A549 (cell line): ENCODE measurements around the gene LRRC28. TPM values are rescaled to one million over a fixed set of nuclear protein-coding genes. Genes with fewer than 3 reads are reported as not detected.

ENCODE experiments used
- ATAC-seq, 2 experiments: fragments of 200-7000 bp in 1 of 2; fragments of >200 bp in 1 of 2; cut with Nextera tagmentation in 1 of 2; cut with Tn5 transposase in 1 of 2; 3 replicates each; pipeline versions ENCODE4 v1.8.0 to v1.9.1; 2018 to 2020; ENCODE audit warnings: mild to moderate bottlenecking in 1 of 2, moderate library complexity in 1 of 2
- CTCF ChIA-PET: fragments of 300-600 bp; sonication (Branson Sonifier 250); formaldehyde crosslinking; extraction: SDS; loops from one replicate; lab custom pipeline; 2021; ENCODE audit warnings: antibody characterized with exemption, inconsistent platforms; lab: Yijun Ruan, JAX
- POLR2A ChIA-PET: fragments of 350-600 bp; formaldehyde crosslinking; extraction: SDS; loops from one replicate; lab custom pipeline; 2021; ENCODE audit warnings: antibody characterized with exemption, inconsistent platforms; lab: Yijun Ruan, JAX
- DNase-seq, 2 experiments: peaks; one replicate each; pipeline versions ENCODE4 v3.0.0 to v3.0.0-alpha.2; 2011 to 2016; ENCODE audit warnings: low read depth in 1 of 2, low spot score in 1 of 2
- FAIRE-seq: peaks from 2 replicates; lab custom pipeline; 2011; peaks lifted over from hg19 to GRCh38; lab: Jason Lieb, UNC
- H3K27ac ChIP-seq, 2 experiments: fragments of >200 bp; sonication (Bioruptor Twin); formaldehyde crosslinking; 3 replicates each; pipeline ENCODE4 v1.5.1; 2016 to 2017
- H3K4me1 ChIP-seq: fragments of >200 bp; sonication (Bioruptor Twin); formaldehyde crosslinking; 3 replicates; pipeline ENCODE4 v1.6.1; 2016
- H3K4me2 ChIP-seq: fragments of >200 bp; sonication (Bioruptor Twin); formaldehyde crosslinking; 3 replicates; pipeline ENCODE4 v1.6.1; 2016
- H3K4me3 ChIP-seq: fragments of >200 bp; sonication (Bioruptor Twin); formaldehyde crosslinking; 3 replicates; pipeline ENCODE4 v1.5.1; 2016
- H3K9me3 ChIP-seq: fragments of >200 bp; sonication (Bioruptor Twin); formaldehyde crosslinking; 3 replicates; pipeline ENCODE4 v1.6.1; 2016
- CBX8 ChIP-seq: fragments of 200-600 bp; sonication (generic); IDR thresholded peaks from 2 replicates; pipeline ENCODE4 v1.6.1; 2016
- CEBPB ChIP-seq, 2 experiments: fragments of >200 bp in 1 of 2; sonication (Bioruptor Twin) in 1 of 2; formaldehyde crosslinking in 1 of 2; IDR thresholded peaks; 2 replicates each; pipeline ENCODE4 v1.6.1; 2012 to 2016
- CHD2 ChIP-seq: fragments of 150-350 bp; IDR thresholded peaks from 2 replicates; pipeline ENCODE4 v1.6.1; 2014; ENCODE audit warnings: low read length; ENCODE audit not compliant: partially characterized antibody
- EHF ChIP-seq: fragments of 250-450 bp; sonication (Bioruptor Pico); IDR thresholded peaks from 2 replicates; pipeline ENCODE4 v1.5.0; 2020; ENCODE audit warnings: mild to moderate bottlenecking
- ESRRA ChIP-seq: fragments of 150-350 bp; IDR thresholded peaks from 2 replicates; pipeline ENCODE4 v1.6.1; 2014; ENCODE audit warnings: mild to moderate bottlenecking, low read length, borderline replicate concordance
- HEYL ChIP-seq: fragments of 250-450 bp; sonication (Bioruptor Pico); IDR thresholded peaks from 2 replicates; pipeline ENCODE4 v1.8.0; 2021; ENCODE audit warnings: mild to moderate bottlenecking, moderate library complexity
- JUNB ChIP-seq: fragments of >200 bp; sonication (Bioruptor Twin); formaldehyde crosslinking; IDR thresholded peaks from 2 replicates; pipeline ENCODE4 v1.6.1; 2016
- KDM5A ChIP-seq: fragments of 200-600 bp; sonication (generic); IDR thresholded peaks from 2 replicates; pipeline ENCODE4 v1.6.1; 2016; ENCODE audit warnings: antibody characterized with exemption, mild to moderate bottlenecking
- MYC ChIP-seq: IDR thresholded peaks from 2 replicates; pipeline ENCODE4 v1.6.1; 2012; ENCODE audit warnings: mild to moderate bottlenecking, inconsistent platforms, low read length, improper control_type of control experiment, borderline replicate concordance
- NFE2L2 ChIP-seq: fragments of 150-350 bp; conservative IDR thresholded peaks from 2 replicates; pipeline ENCODE4 v1.6.1; 2014; ENCODE audit warnings: low read length
- PHF8 ChIP-seq: fragments of 200-600 bp; sonication (generic); IDR thresholded peaks from 2 replicates; pipeline ENCODE4 v1.6.1; 2016; ENCODE audit warnings: low read depth, mild to moderate bottlenecking, antibody characterized with exemption, moderate library complexity, borderline replicate concordance
- POLR2A ChIP-seq: IDR thresholded peaks from 2 replicates; pipeline ENCODE4 v1.6.1; 2012; ENCODE audit warnings: mild to moderate bottlenecking, low read length
- RAD21 ChIP-seq, 2 experiments: fragments of >200 bp in 1 of 2; sonication (Bioruptor Twin) in 1 of 2; formaldehyde crosslinking in 1 of 2; IDR thresholded peaks in 1 of 2; conservative IDR thresholded peaks in 1 of 2; 2 replicates in 1 of 2; 3 replicates in 1 of 2; pipeline ENCODE4 v1.6.1; 2012 to 2018; ENCODE audit warnings: inconsistent platforms in 1 of 2
- RARB ChIP-seq: fragments of 250-450 bp; sonication (Bioruptor Pico); IDR thresholded peaks from 2 replicates; pipeline ENCODE4 v1.8.0; 2021; ENCODE audit warnings: mild to moderate bottlenecking, moderate library complexity
- SREBF2 ChIP-seq: fragments of 450-650 bp; IDR thresholded peaks from 2 replicates; pipeline ENCODE4 v1.6.1; 2014; ENCODE audit warnings: mild to moderate bottlenecking, moderate library complexity
- TFCP2L1 ChIP-seq: fragments of 250-450 bp; sonication (Bioruptor Pico); IDR thresholded peaks from 2 replicates; pipeline ENCODE4 v1.5.0; 2021; ENCODE audit warnings: mild to moderate bottlenecking
- TP53 ChIP-seq: fragments of 250-450 bp; sonication (Bioruptor Pico); IDR thresholded peaks from 2 replicates; pipeline ENCODE4 v1.5.0; 2021; ENCODE audit warnings: mild to moderate bottlenecking, moderate library complexity
- ZFP36 ChIP-seq: fragments of 450-650 bp; IDR thresholded peaks from 2 replicates; pipeline ENCODE4 v1.6.1; 2014; ENCODE audit warnings: borderline replicate concordance; ENCODE audit not compliant: partially characterized antibody
- ZNF302 ChIP-seq: fragments of 250-450 bp; sonication (Bioruptor Pico); IDR thresholded peaks from 2 replicates; pipeline ENCODE4 v1.9.0; 2021; ENCODE audit warnings: inconsistent platforms, mild to moderate bottlenecking, moderate library complexity
- WGBS: methylation state at CpG from one replicate; pipeline ENCODE4 v1.1.6; 2017; ENCODE audit errors: missing lambda C conversion rate; 5-methylcytosine and 5-hydroxymethylcytosine counted together
- polyA plus RNA-seq, 4 experiments: library from polyadenylated mRNA; depleted of rRNA in 3 of 4; stranded (reverse); fragments of >200 nt; fragmentation: RNase III in 1 of 4; extraction: RNeasy Plus Mini Kit Qiagen cat#74134 plus additional on column Dnase treatment in 1 of 4; gene quantifications; 2 replicates in 3 of 4; 3 replicates in 1 of 4; pipeline ENCODE4 v1.2.3, GENCODE V29; 2011 to 2017
- TF ChIP-seq, protein P1 (sequence below): fragments of 450-650 bp; IDR thresholded peaks from 2 replicates; pipeline ENCODE4 v1.6.1; 2014; ENCODE audit warnings: antibody characterized with exemption
- TF ChIP-seq, protein P2 (sequence below): fragments of >200 bp; sonication (Bioruptor Twin); formaldehyde crosslinking; IDR thresholded peaks from 2 replicates; pipeline ENCODE4 v1.6.1; 2016
- TF ChIP-seq, protein P3 (sequence below): IDR thresholded peaks from 2 replicates; pipeline ENCODE4 v1.6.1; 2012; ENCODE audit warnings: low read depth, borderline replicate concordance
- TF ChIP-seq, protein P4 (sequence below): fragments of 150-350 bp; IDR thresholded peaks from 2 replicates; pipeline ENCODE4 v1.6.1; 2014; ENCODE audit warnings: low read depth, mild to moderate bottlenecking, low read length
- TF ChIP-seq, protein P5 (sequence below): IDR thresholded peaks from 2 replicates; pipeline ENCODE4 v1.6.1; 2012

Gene LRRC28
- polyA plus RNA-seq, 2 of the 4 experiments (the other 2 are of a cell fraction), result 19.6 to 62.4 TPM

DNA sequence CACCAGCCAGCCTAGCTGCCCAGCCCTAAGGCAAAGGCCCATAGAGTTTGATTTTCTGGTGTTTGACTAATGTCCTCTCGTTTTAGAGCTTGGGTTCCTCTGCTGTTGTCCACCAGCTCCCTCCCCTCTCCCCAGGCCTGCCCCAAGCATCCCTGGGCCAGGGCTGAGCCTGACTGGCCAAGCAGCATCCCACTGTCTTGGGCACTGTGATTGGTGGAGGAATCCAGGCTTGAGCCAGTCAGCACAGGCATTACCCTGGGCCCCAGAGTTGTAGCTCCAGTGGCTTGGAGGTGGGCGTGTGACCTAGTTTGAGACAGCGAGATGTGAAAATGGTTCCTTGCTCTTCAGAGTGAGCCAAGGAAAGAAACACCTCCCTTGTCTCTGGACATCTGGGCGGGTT is 159.2 kb downstream of the LRRC28 start:
- DNase-seq (no peak), ATAC-seq (no peak), FAIRE-seq (no peak)
- H3K4me1 ChIP-seq, result peaks cover 21% of the 10 kb centered on the region
- TF ChIP-seq CBX8 (no peak), EHF (CRISPR knock-in tag) (no peak), JUNB (no peak), ZFP36 (no peak)
- TF ChIP-seq, protein P1, sequence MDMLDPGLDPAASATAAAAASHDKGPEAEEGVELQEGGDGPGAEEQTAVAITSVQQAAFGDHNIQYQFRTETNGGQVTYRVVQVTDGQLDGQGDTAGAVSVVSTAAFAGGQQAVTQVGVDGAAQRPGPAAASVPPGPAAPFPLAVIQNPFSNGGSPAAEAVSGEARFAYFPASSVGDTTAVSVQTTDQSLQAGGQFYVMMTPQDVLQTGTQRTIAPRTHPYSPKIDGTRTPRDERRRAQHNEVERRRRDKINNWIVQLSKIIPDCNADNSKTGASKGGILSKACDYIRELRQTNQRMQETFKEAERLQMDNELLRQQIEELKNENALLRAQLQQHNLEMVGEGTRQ, result no peak
- no peak overlapping the region for H3K27ac ChIP-seq
- 68% methylated on average over 3 of the region's 4 CpGs for WGBS
- CTCF ChIA-PET, result interaction anchor here (0.5 to 7.7 kb wide), 10 partner anchors 25 to 1119 kb away, joined by 3 to 94 read pairs (median 6); no protein-coding TSS in a partner anchor
- H3K4me2 ChIP-seq, result no peak overlapping the region
- no peak overlapping the region for H3K4me3 ChIP-seq
- POLR2A ChIA-PET, result interaction anchor here (0.9 kb wide), 1 partner anchor 272 kb away, joined by 3 read pairs; no protein-coding TSS in a partner anchor
- H3K9me3 ChIP-seq, result no peaks in the 10 kb centered on the region

DNA sequence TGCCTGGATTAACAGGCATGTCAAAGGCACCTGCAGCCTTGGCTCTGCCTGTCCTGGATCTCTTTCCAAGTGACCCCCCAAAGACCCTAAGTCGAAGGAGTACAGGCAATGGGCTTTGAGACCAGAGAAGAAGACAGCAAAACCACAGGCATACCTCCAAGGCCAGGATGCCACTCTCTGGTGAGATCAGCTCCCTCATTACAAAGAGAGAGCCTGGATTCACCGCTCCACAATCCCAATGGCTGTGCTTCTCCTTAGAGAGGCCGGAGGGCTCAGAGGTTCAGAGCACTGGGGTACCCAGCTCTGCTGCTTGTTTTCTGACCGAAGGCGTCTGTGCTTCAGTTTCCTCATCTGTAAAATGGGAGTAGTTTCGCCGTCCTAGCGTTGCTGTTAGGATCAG is 160.0 kb downstream of the LRRC28 start:
- Histone ChIP-seq H3K4me2 (no peak overlapping the region), H3K4me3 (no peak overlapping the region), H3K9me3 (no peaks in the 10 kb centered on the region), H3K27ac (no peak overlapping the region), H3K4me1 (peaks cover 21% of the 10 kb centered on the region)
- FAIRE-seq (no peak), ATAC-seq (no peak), DNase-seq (no peak)
- ChIA-PET POLR2A (no interaction called here), CTCF (interaction anchor here (0.5 to 7.7 kb wide), 4 partner anchors 26 to 1119 kb away, joined by 3 to 94 read pairs (median 6); no protein-coding TSS in a partner anchor)
- TF ChIP-seq, protein P2, sequence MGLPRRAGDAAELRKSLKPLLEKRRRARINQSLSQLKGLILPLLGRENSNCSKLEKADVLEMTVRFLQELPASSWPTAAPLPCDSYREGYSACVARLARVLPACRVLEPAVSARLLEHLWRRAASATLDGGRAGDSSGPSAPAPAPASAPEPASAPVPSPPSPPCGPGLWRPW, result no peak
- no peak for TF ChIP-seq RARB (CRISPR knock-in tag)
- TF ChIP-seq MYC, result no peak
- no peak for TF ChIP-seq PHF8
- TF ChIP-seq ESRRA, result no peak
- TF ChIP-seq CEBPB (IDR thresholded peaks at IDR 0.05), result no peak
- no peak for TF ChIP-seq NFE2L2
- no peak for TF ChIP-seq TP53 (CRISPR knock-in tag)
- no peak for TF ChIP-seq EHF (CRISPR knock-in tag)
- TF ChIP-seq, protein P3, sequence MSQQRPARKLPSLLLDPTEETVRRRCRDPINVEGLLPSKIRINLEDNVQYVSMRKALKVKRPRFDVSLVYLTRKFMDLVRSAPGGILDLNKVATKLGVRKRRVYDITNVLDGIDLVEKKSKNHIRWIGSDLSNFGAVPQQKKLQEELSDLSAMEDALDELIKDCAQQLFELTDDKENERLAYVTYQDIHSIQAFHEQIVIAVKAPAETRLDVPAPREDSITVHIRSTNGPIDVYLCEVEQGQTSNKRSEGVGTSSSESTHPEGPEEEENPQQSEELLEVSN, result no peak
- TF ChIP-seq POLR2A, result no peak
- no peak for TF ChIP-seq HEYL (CRISPR knock-in tag)
- TF ChIP-seq, protein P4, sequence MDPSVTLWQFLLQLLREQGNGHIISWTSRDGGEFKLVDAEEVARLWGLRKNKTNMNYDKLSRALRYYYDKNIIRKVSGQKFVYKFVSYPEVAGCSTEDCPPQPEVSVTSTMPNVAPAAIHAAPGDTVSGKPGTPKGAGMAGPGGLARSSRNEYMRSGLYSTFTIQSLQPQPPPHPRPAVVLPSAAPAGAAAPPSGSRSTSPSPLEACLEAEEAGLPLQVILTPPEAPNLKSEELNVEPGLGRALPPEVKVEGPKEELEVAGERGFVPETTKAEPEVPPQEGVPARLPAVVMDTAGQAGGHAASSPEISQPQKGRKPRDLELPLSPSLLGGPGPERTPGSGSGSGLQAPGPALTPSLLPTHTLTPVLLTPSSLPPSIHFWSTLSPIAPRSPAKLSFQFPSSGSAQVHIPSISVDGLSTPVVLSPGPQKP, result no peak
- no peak for TF ChIP-seq SREBF2
- no peak for TF ChIP-seq CHD2
- no peak for TF ChIP-seq KDM5A
- no peak for TF ChIP-seq ZNF302
- no peak for TF ChIP-seq RAD21 (conservative IDR thresholded peaks at IDR 0.05 in 1 of 2, IDR thresholded peaks at IDR 0.05 in 1 of 2)
- no peak for TF ChIP-seq TFCP2L1
- TF ChIP-seq, protein P5, sequence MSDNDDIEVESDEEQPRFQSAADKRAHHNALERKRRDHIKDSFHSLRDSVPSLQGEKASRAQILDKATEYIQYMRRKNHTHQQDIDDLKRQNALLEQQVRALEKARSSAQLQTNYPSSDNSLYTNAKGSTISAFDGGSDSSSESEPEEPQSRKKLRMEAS, result no peak
- 71% methylated on average over 8 of the region's 8 CpGs for WGBS
